CD4-positive, alpha-beta T cell treated with Interleukin-17A for 4 hours (primary cell): ENCODE measurements around the gene INTS11.

Experiments used
- DNase-seq: peaks from one replicate; pipeline ENCODE4 v3.0.0-alpha.2; 2020; ENCODE audit warnings: mixed read lengths

INTS11 gene

GRCh38 chr1:1284221-1285101, 40.0 kb downstream of the INTS11 start:
- no peak for DNase-seq

- DNase-seq, result no peak
Measured at GRCh38 chr1:1283821-1284220, 40.6 kb downstream of the INTS11 start.

DNA sequence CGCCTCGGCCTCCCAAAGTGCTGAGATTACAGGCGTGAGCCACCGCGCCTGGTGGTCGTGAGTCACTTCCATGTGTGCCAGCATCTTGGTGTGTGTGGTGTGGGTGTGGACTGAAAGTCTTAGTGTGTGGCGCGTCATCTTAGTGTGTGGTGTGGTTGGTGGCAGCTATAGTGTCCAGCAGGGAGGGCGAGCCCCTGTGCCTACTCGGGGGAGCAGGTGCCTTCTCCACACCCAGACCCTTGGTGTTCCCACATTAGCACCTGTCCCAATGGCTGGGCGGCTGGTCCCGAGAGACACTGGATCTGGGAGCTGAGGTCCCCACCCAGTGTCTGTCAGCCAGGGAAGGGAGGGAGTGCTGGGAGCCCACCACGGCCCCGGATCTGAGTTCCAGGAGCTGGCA, 41.5 kb downstream of the INTS11 start:
- DNase-seq, result no peak

DNA sequence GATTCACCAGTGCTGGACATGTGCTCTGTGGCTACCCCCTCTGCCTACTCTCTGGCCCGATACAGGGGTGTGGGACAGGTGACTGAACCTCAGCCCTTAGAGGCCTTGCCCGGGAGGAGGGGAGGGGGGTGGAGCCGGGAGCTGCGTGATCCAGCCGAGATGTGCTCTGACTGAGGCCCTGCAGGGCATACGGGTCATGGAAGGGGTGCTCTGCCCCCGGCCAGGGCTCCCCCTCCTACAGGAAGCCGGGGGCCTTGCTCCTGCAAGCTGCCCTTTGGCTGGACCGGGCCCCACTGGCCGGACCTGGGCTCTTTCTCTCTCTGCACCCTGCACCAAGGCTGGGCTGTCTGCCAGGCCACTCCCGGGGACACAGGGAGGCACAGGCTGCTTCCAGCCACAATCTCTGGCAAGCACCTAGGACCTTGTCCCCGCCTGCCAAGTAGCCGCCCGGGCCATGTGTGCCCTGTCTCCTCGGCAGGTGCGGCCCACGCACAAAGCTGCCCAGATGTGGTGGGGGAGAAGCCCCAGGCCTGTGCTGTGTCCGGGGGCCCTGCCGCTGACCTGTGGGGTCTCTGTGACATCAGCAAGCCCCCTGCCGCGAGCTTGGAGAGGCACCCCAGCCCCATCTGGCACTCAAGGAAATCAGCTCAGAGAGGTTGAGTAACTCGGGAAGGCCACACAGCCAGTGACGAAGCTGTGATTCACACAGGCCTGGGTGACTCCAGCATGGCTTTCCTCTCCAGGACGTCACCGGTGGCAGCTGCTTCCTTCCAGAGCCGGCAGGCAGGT, 42.7 kb downstream of the INTS11 start:
- no peak for DNase-seq

GRCh38 chr1:1280782-1281481, 43.5 kb downstream of the INTS11 start:
- no peak for DNase-seq

- DNase-seq, result no peak
Measured at GRCh38 chr1:1279028-1279427, 45.4 kb downstream of the INTS11 start.

GRCh38 chr1:1278620-1279019, 45.8 kb downstream of the INTS11 start:
- no peak for DNase-seq

- no peak for DNase-seq
Measured at GRCh38 chr1:1275836-1276235, 48.6 kb downstream of the INTS11 start.

DNA sequence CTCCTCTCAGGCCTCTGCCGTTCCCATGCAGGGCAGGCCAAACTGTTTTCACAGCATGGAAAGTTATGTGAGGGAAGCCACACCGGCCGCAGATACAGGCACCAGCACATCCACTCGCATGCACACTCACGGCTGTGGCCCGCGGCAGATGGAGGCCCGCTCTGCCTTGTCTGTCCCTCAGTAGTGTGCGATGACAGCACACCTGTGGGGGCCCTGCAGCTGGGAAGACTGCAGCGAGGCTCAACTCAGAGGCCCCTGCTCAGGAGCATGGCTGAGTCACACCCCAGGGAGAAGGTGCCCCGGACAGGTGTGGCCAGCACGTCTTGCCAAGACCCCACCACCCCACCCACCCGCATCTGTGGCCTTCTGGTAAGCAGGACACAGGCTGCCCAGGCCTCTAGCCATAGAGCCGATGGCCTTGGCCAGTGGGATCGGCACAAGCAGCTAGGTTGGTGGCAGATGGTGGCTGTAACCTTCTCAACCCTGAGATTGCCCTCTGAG, 49.5 kb downstream of the INTS11 start:
- DNase-seq, result no peak

DNA sequence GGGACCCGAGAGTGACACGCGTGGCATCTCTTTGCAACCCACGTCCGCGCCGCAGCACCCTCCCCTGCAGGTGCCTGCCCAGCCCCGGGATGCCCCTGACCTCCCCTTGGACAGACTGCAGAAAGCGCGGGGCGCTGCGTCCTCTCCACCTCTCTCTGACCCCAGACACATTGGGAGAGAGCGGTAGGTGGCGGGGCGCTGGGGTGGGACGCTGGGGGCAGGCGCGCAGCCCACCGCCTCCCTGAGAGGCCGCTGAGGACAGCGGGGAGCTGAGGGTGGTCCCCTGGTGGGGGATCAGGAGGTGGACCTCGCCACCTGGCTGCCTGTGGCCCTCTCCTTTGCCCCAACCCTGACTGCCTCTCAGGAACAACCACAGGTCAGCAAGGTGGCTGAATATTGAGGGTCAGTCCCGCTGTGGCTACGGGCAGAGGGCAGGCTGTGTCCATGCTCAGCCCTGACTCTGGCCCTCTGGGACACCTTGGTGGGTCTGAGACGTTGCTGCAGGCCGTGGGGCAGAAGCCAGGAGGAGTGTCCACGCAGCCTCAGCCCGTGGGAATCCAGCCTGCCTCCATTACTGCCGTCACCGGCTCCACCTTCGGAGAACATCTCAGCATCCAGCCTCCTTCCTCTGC, 50.0 kb downstream of the INTS11 start:
- DNase-seq, result no peak

- peak; percentile 95 for DNase-seq
Measured at GRCh38 chr1:1273512-1274298, 50.8 kb downstream of the INTS11 start, which contains the start of gene UBE2J2. TSS of gene UBE2J2 (minus strand) at chr1:1273854. CDS start at chr1:1267992, 5,862 bp downstream.

- no peak for DNase-seq
Measured at GRCh38 chr1:1273209-1273511, 51.3 kb downstream of the INTS11 start.

DNA sequence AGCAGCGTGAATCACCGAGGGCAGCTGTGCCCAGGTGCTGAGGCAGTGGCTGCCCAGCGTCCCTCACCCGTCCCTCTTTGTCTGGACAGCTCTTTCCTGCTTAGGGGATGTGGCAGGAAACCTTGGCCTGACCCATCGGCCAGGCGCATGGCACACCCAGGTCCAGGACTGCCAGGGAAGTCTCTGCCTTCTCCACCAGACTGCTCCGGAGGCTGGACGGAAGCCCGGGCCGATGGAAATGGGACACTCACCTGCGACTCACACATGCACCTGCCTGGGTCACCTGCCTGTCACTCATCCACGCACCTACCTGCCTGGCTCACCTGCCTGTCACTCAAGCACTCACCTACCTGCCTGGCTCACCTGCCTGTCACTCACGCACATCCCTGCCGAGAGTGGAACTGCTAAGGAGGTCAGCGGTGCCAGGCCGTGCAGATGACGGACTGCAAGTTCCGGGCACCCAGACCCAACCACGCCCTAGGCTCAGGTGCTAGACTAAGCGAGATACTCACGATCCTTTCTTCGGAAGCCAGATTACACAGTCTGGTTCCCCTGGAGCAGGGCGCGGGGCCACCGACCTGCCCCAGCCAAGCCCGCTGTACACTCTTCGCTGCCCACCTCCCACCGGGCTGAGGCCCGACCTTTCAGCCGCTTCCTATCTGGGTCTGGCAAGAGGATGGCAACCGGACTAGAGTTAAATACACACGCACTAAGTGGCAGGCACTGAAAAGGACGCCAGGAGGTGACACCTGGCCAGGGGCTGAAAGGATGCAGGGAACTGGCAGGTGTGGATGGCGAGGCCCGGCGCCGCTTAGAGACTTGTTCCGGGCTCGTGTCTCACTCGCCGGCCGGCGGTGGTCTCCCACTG, 51.9 kb downstream of the INTS11 start:
- peak; percentile 13 for DNase-seq

- no peak for DNase-seq
Measured at GRCh38 chr1:1270813-1271212, 53.6 kb downstream of the INTS11 start.

GRCh38 chr1:1268284-1268682, 56.2 kb downstream of the INTS11 start:
- no peak for DNase-seq

GRCh38 chr1:1267488-1268283, 56.8 kb downstream of the INTS11 start:
- DNase-seq, result no peak

DNA sequence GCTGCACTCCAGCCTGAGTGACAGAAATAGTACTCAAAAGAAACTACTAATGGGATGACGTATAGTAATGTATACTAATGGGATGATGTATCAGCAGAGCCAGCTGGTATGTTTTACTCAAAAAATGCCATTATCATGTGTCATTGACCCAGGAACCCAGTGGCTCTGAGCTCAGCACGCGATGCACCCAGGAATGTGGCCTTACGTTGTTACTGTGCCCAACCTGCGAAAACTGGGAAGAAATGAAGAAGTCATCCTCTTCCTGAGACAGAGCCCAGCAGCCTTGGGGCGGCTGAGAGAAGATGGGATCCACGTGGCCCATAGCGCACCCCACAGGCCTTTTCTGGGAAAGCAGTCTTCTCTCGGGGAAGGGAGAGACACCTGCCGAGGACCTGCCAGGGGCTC, 59.6 kb downstream of the INTS11 start:
- peak; percentile 26 for DNase-seq

- no peak for DNase-seq
Measured at GRCh38 chr1:1264026-1264425, 60.4 kb downstream of the INTS11 start.

DNA sequence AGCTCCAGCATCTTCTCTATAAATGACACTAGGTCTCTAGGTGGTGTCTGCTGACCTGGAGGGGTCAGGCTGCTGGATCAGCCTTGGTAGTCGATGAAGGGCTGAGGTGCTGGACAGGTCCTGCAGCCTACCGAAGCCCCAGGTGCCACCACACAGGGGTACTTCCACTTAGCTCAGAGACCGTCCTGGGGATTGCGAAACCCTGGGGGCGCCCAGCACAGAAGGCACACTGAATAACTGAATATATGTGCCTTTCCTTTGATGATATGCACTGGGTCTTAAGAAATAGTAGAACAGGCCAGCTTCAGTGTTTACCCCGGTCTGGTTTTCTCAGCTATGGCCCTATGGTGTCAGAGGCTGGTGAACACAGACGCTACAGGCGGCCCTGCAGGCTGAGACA, 61.7 kb downstream of the INTS11 start:
- DNase-seq, result no peak

GRCh38 chr1:1262071-1262470, 62.4 kb downstream of the INTS11 start:
- DNase-seq, result no peak
